IMR-90 (cell line): ENCODE results near the gene S100B. TPM values are rescaled to one million over a fixed set of nuclear protein-coding genes. Genes with fewer than 3 reads are reported as not detected.

Experiments used
- ATAC-seq: fragments of 200-7000 bp; cut with Tn5 transposase; 2 replicates; pipeline ENCODE4 v1.9.1; 2020; ENCODE audit warnings: low read depth, mild to moderate bottlenecking, moderate library complexity
- BruUV-seq: library from RNA; stranded (reverse); fragments of 400-500 nt; replicated peaks from 2 replicates; lab custom pipeline; 2021; lab: Mats Ljungman, UMichigan
- CTCF ChIA-PET: fragments of 300-600 bp; formaldehyde crosslinking; extraction: SDS; loops from one replicate; lab custom pipeline; 2021; ENCODE audit warnings: antibody characterized with exemption; lab: Yijun Ruan, JAX
- POLR2A ChIA-PET: fragments of 300-600 bp; sonication (Branson Sonifier 250); formaldehyde crosslinking; loops from one replicate; lab custom pipeline; 2022; ENCODE audit warnings: antibody characterized with exemption; ENCODE audit not compliant: unreplicated experiment; lab: Charles Lee
- DNase-seq: peaks from one replicate; pipeline ENCODE4 v3.0.0; 2013
- H2AFZ ChIP-seq: replicated peaks from 2 replicates; pipeline ENCODE3; 2013; ENCODE audit warnings: low read length, mild to moderate bottlenecking; ENCODE audit not compliant: poor library complexity
- H2AK5ac ChIP-seq: 2 replicates; pipeline ENCODE4 v1.6.1; 2013; ENCODE audit warnings: low read depth, low read length, inconsistent platforms
- H2AK9ac ChIP-seq: replicated peaks from 2 replicates; pipeline ENCODE3; 2013; ENCODE audit warnings: mild to moderate bottlenecking, low read depth, low read length, moderate library complexity; ENCODE audit not compliant: poor library complexity
- H2BK120ac ChIP-seq: 2 replicates; pipeline ENCODE4 v1.6.1; 2013; ENCODE audit warnings: low read depth, low read length, inconsistent platforms
- H2BK15ac ChIP-seq: 3 replicates; pipeline ENCODE4 v1.6.1; 2013; ENCODE audit warnings: low read depth, low read length, inconsistent platforms
- H2BK20ac ChIP-seq: 2 replicates; pipeline ENCODE4 v1.6.1; 2013; ENCODE audit warnings: low read depth, mild to moderate bottlenecking, inconsistent platforms, low read length, moderate library complexity
- H2BK5ac ChIP-seq: 2 replicates; pipeline ENCODE4 v1.6.1; 2013; ENCODE audit warnings: mild to moderate bottlenecking, low read depth, low read length, inconsistent platforms; ENCODE audit not compliant: poor library complexity, severe bottlenecking
- H3K14ac ChIP-seq: replicated peaks from 2 replicates; pipeline ENCODE4 v1.6.1; 2013; ENCODE audit warnings: low read depth, low read length, inconsistent platforms
- H3K18ac ChIP-seq: 2 replicates; pipeline ENCODE4 v1.6.1; 2013; ENCODE audit warnings: low read depth, low read length, control low read depth
- H3K23ac ChIP-seq: 2 replicates; pipeline ENCODE4 v1.6.1; 2013; ENCODE audit warnings: low read depth, low read length, inconsistent platforms
- H3K27ac ChIP-seq: 2 replicates; pipeline ENCODE4 v1.5.1; 2013; ENCODE audit warnings: mild to moderate bottlenecking, control low read depth, low read length; ENCODE audit not compliant: insufficient read depth
- H3K27me3 ChIP-seq: 2 replicates; pipeline ENCODE4 v1.6.1; 2013; ENCODE audit warnings: low read length; ENCODE audit not compliant: control insufficient read depth, insufficient read depth
- H3K36me3 ChIP-seq: 2 replicates; pipeline ENCODE4 v1.6.1; 2013; ENCODE audit warnings: low read length, mixed read lengths; ENCODE audit not compliant: control insufficient read depth, insufficient read depth
- H3K4ac ChIP-seq: 2 replicates; pipeline ENCODE4 v1.6.1; 2013; ENCODE audit warnings: low read depth, low read length, inconsistent platforms
- H3K4me1 ChIP-seq: 2 replicates; pipeline ENCODE4 v1.6.1; 2013; ENCODE audit warnings: low read length, mixed read lengths; ENCODE audit not compliant: control insufficient read depth, insufficient read depth
- H3K4me2 ChIP-seq: 2 replicates; pipeline ENCODE4 v1.6.1; 2013; ENCODE audit warnings: low read depth, mild to moderate bottlenecking, control low read depth, low read length, moderate library complexity
- H3K4me3 ChIP-seq: 2 replicates; pipeline ENCODE4 v1.5.1; 2013; ENCODE audit warnings: low read depth, mild to moderate bottlenecking, control low read depth, low read length, moderate library complexity; ENCODE audit not compliant: insufficient read depth
- H3K56ac ChIP-seq: 2 replicates; pipeline ENCODE4 v1.6.1; 2013; ENCODE audit warnings: low read length, inconsistent platforms; ENCODE audit not compliant: insufficient read depth; ENCODE audit errors: extremely low read depth
- H3K79me1 ChIP-seq, 2 experiments: 2 replicates each; pipeline ENCODE4 v1.6.1; 2013; ENCODE audit warnings: low read length in 2 of 2, inconsistent platforms in 1 of 2, low read depth in 1 of 2
- H3K9ac ChIP-seq: 2 replicates; pipeline ENCODE4 v1.6.1; 2013; ENCODE audit warnings: low read depth, low read length, control low read depth
- H3K9me1 ChIP-seq: 2 replicates; pipeline ENCODE4 v1.6.1; 2013; ENCODE audit warnings: low read length, inconsistent platforms; ENCODE audit not compliant: insufficient read depth
- H3K9me3 ChIP-seq: 2 replicates; pipeline ENCODE4 v1.6.1; 2013; ENCODE audit warnings: low read length; ENCODE audit not compliant: control insufficient read depth, insufficient read depth
- H4K20me1 ChIP-seq: 2 replicates; pipeline ENCODE4 v1.6.1; 2013; ENCODE audit warnings: low read length, inconsistent platforms; ENCODE audit not compliant: insufficient read depth
- H4K5ac ChIP-seq: 2 replicates; pipeline ENCODE4 v1.6.1; 2013; ENCODE audit warnings: mild to moderate bottlenecking, low read depth, low read length, control low read depth
- H4K8ac ChIP-seq, 2 experiments: 2 replicates each; pipeline ENCODE4 v1.6.1; 2013; ENCODE audit warnings: low read depth in 2 of 2, low read length in 2 of 2, control low read depth in 1 of 2, inconsistent platforms in 1 of 2
- H4K91ac ChIP-seq: 2 replicates; pipeline ENCODE4 v1.6.1; 2013; ENCODE audit warnings: low read depth, low read length, inconsistent platforms; ENCODE audit not compliant: insufficient read depth
- BHLHE40 ChIP-seq: fragments of 150-350 bp; IDR thresholded peaks from 2 replicates; pipeline ENCODE4 v1.6.1; 2016; ENCODE audit warnings: mild to moderate bottlenecking, low read depth, low read length
- CEBPB ChIP-seq: IDR thresholded peaks from 2 replicates; pipeline ENCODE4 v1.6.1; 2012; ENCODE audit warnings: low read depth, low read length, improper control_type of control experiment
- CHD1 ChIP-seq: IDR thresholded peaks from 2 replicates; pipeline ENCODE4 v1.6.1; 2012; ENCODE audit warnings: low read depth, low read length, improper control_type of control experiment
- CTCF ChIP-seq: conservative IDR thresholded peaks from 2 replicates; pipeline ENCODE4 v1.5.1; 2012; ENCODE audit warnings: mild to moderate bottlenecking, low read depth, low read length, improper control_type of control experiment
- ELK1 ChIP-seq: fragments of 150-350 bp; IDR thresholded peaks from 2 replicates; pipeline ENCODE4 v1.6.1; 2016; ENCODE audit warnings: low read depth, mild to moderate bottlenecking, low read length, moderate library complexity, borderline replicate concordance
- FOS ChIP-seq: fragments of 150-350 bp; IDR thresholded peaks from 2 replicates; pipeline ENCODE4 v1.6.1; 2016; ENCODE audit warnings: low read depth, low read length
- MAFK ChIP-seq: IDR thresholded peaks from 2 replicates; pipeline ENCODE4 v1.6.1; 2012; ENCODE audit warnings: low read depth, low read length, improper control_type of control experiment
- MAZ ChIP-seq: IDR thresholded peaks from 2 replicates; pipeline ENCODE4 v1.6.1; 2012; ENCODE audit warnings: low read depth, mild to moderate bottlenecking, low read length, improper control_type of control experiment, moderate library complexity, borderline replicate concordance
- MXI1 ChIP-seq: IDR thresholded peaks from 2 replicates; pipeline ENCODE4 v1.6.1; 2012; ENCODE audit warnings: low read depth, mild to moderate bottlenecking, low read length, moderate library complexity, borderline replicate concordance
- NFE2L2 ChIP-seq: fragments of 150-350 bp; IDR thresholded peaks from 2 replicates; pipeline ENCODE4 v1.6.1; 2016; ENCODE audit warnings: low read depth, mild to moderate bottlenecking, low read length
- POLR2A ChIP-seq: IDR thresholded peaks from 2 replicates; pipeline ENCODE4 v1.6.1; 2012; ENCODE audit warnings: mild to moderate bottlenecking, low read depth, low read length
- RAD21 ChIP-seq: IDR thresholded peaks from 2 replicates; pipeline ENCODE4 v1.6.1; 2012; ENCODE audit warnings: low read length, improper control_type of control experiment
- RCOR1 ChIP-seq: IDR thresholded peaks from 2 replicates; pipeline ENCODE4 v1.6.1; 2012; ENCODE audit warnings: mild to moderate bottlenecking, low read length, improper control_type of control experiment; ENCODE audit not compliant: insufficient replicate concordance
- RFX5 ChIP-seq: IDR thresholded peaks from 2 replicates; pipeline ENCODE4 v1.8.0; 2012; ENCODE audit warnings: low read depth, mild to moderate bottlenecking, low read length, moderate library complexity
- SMC3 ChIP-seq: fragments of 150-350 bp; IDR thresholded peaks from 2 replicates; pipeline ENCODE4 v1.6.1; 2016; ENCODE audit warnings: low read depth, mild to moderate bottlenecking, antibody characterized with exemption, low read length, moderate library complexity
- USF2 ChIP-seq: fragments of 150-350 bp; IDR thresholded peaks from 2 replicates; pipeline ENCODE4 v1.6.1; 2017; ENCODE audit warnings: mild to moderate bottlenecking, antibody characterized with exemption, low read length, low read depth
- WGBS, 2 experiments: methylation state at CpG; one replicate each; pipeline versions ENCODE4 v1.1.5 to v1.1.7; 2013; ENCODE audit warnings: missing lambda C conversion rate in 2 of 2; ENCODE audit not compliant: insufficient read length in 1 of 2; ENCODE audit errors: extremely low coverage in 2 of 2; 5-methylcytosine and 5-hydroxymethylcytosine counted together
- dilution Hi-C: fragments of 300-500 bp; cut with HindIII; formaldehyde crosslinking; loops from one replicate; pipeline ENCODE4 v1.14.3; 2018; ENCODE audit warnings: low sequenced_read_pairs; ENCODE audit not compliant: unreplicated experiment
- in situ Hi-C: fragments of 300-500 bp; cut with MboI; formaldehyde crosslinking; loops from 3 replicates; pipeline ENCODE4 v1.14.3; 2019; ENCODE audit warnings: low sequenced_read_pairs, inconsistent platforms, mixed read lengths
- intact Hi-C: fragments of 100-400 bp; cut with micrococcal nuclease; formaldehyde crosslinking; loops from 2 replicates; pipeline ENCODE4 v1.10.0; 2022
- polyA plus RNA-seq, 3 experiments: library from polyadenylated mRNA; depleted of rRNA; stranded (reverse); fragments of >200 nt; gene quantifications; 2 replicates each; pipeline ENCODE4 v1.2.3, GENCODE V29; 2012; ENCODE audit warnings: low replicate concordance in 1 of 3
- total RNA-seq: library from RNA; depleted of rRNA; stranded (reverse); fragments of >200 nt; gene quantifications from 2 replicates; pipeline ENCODE4 v1.2.3, GENCODE V29; 2012

Gene S100B
- total and polyA plus RNA-seq, 2 of the 4 experiments (the other 2 are of a cell fraction), result 0.18 to 0.26 TPM

GRCh38 chr21:46633566-46633965, 28.7 kb upstream of the S100B start:
- TF ChIP-seq SMC3, result no peak
- no peak for TF ChIP-seq MAZ
- no peak for TF ChIP-seq FOS
- no peak for TF ChIP-seq BHLHE40
- TF ChIP-seq CHD1, result no peak
- TF ChIP-seq RFX5, result no peak
- no peak for TF ChIP-seq CTCF
- TF ChIP-seq ELK1, result no peak
- no peak for TF ChIP-seq RCOR1
- no peak for TF ChIP-seq NFE2L2
- no peak for TF ChIP-seq RAD21
- TF ChIP-seq MAFK, result no peak
- no peak for TF ChIP-seq USF2
- no peak for TF ChIP-seq MXI1
- TF ChIP-seq POLR2A, result no peak
- no peak for TF ChIP-seq CEBPB
- no peak overlapping the region for H2AK5ac ChIP-seq
- no peak overlapping the region for H3K23ac ChIP-seq
- no peak overlapping the region for H3K18ac ChIP-seq
- no peak overlapping the region for H2BK20ac ChIP-seq
- no peak overlapping the region for H3K56ac ChIP-seq
- no peak overlapping the region for H4K5ac ChIP-seq
- peak overlapping the region; percentile 37 to 98; a peak in 1 of 4 replicates for H4K8ac ChIP-seq
- no peak overlapping the region for H3K27ac ChIP-seq
- H2AK9ac ChIP-seq, result no peak overlapping the region
- no peak overlapping the region for H3K4me3 ChIP-seq
- BruUV-seq, result no TSS peak
- H3K9ac ChIP-seq, result no peak overlapping the region
- POLR2A ChIA-PET, result no interaction called here
- H3K4ac ChIP-seq, result no peak overlapping the region
- H3K9me3 ChIP-seq, result no peaks in the 10 kb centered on the region
- peaks cover 6% of the 10 kb centered on the region for H3K9me1 ChIP-seq
- ATAC-seq (no peak), DNase-seq (no peak)
- peaks cover 3% of the 10 kb centered on the region for H3K36me3 ChIP-seq
- in situ Hi-C loops, result no loop called here
- H2AFZ ChIP-seq, result no peak overlapping the region
- peaks cover 23% of the 10 kb centered on the region for H4K20me1 ChIP-seq
- CTCF ChIA-PET, result no interaction called here
- H3K14ac ChIP-seq, result no peak overlapping the region
- H4K91ac ChIP-seq, result no peak overlapping the region
- H2BK120ac ChIP-seq, result no peak overlapping the region
- peaks cover 4% of the 10 kb centered on the region for H3K4me1 ChIP-seq
- WGBS, 2 experiments, result no CpG with 5 or more reads among the region's 5 CpGs
- H3K27me3 ChIP-seq, result peaks cover 3% of the 10 kb centered on the region
- peaks cover 5 to 31% of the 10 kb centered on the region in 2 experiments; a peak in 3 of 4 replicates for H3K79me1 ChIP-seq
- intact Hi-C loops, result no loop called here
- H2BK5ac ChIP-seq, result no peak overlapping the region
- dilution Hi-C loops, result no loop called here
- H2BK15ac ChIP-seq, result no peak overlapping the region
- no peak overlapping the region for H3K4me2 ChIP-seq
